Fibroblast of skin of right biceps (primary cell): Measurements from ENCODE around the gene REP15.
"Not testable (repeated sequence)": the region's sequence is repeated elsewhere in the genome, so short reads cannot be mapped to it uniquely, and the experiment has no call there.

Experiments
- DNase-seq: peaks from one replicate; pipeline ENCODE4 v3.0.0-alpha.2; 2013

The REP15 gene

GRCh38 chr12:27696293-27696652 lies at the start of gene REP15:
TSS of gene REP15 (plus strand) at chr12:27696447. CDS start at chr12:27696563, 116 bp downstream.
- DNase-seq, result no peak

- no peak for DNase-seq
These were observed 46.2 kb upstream of the REP15 start for GRCh38 chr12:27650011-27650410.

- peak; percentile 27 for DNase-seq
These were observed 45.0 kb upstream of the REP15 start for GRCh38 chr12:27651201-27651600.

GRCh38 chr12:27652174-27652763 lies 44.0 kb upstream of the REP15 start:
- peak; percentile 76 for DNase-seq

GRCh38 chr12:27653661-27654060 lies 42.6 kb upstream of the REP15 start:
- no peak for DNase-seq

- not testable (repeated sequence) for DNase-seq
These were observed 40.8 kb upstream of the REP15 start for GRCh38 chr12:27655476-27655875.

- peak; percentile 12 for DNase-seq
These were observed 39.0 kb upstream of the REP15 start for GRCh38 chr12:27657296-27657695.

- DNase-seq, result no peak
These were observed 30.5 kb upstream of the REP15 start for GRCh38 chr12:27665704-27666103.

- no peak for DNase-seq
These were observed 29.7 kb upstream of the REP15 start for GRCh38 chr12:27666510-27666909.

- peak; percentile 52 for DNase-seq
These were observed 28.7 kb upstream of the REP15 start for GRCh38 chr12:27667540-27667939.

- DNase-seq, result no peak
These were observed 24.2 kb upstream of the REP15 start for GRCh38 chr12:27672051-27672450.

GRCh38 chr12:27672643-27673042 lies 23.6 kb upstream of the REP15 start:
- DNase-seq, result no peak

- DNase-seq, result no peak
These were observed 23.0 kb upstream of the REP15 start for GRCh38 chr12:27673101-27673718.

GRCh38 chr12:27674989-27675388 lies 21.3 kb upstream of the REP15 start:
- no peak for DNase-seq

- no peak for DNase-seq
These were observed 15.6 kb upstream of the REP15 start for GRCh38 chr12:27680619-27681018.

GRCh38 chr12:27682534-27682933 lies 13.7 kb upstream of the REP15 start:
- peak; percentile 43 for DNase-seq

GRCh38 chr12:27685274-27685673 lies 11.0 kb upstream of the REP15 start:
- no peak for DNase-seq

- no peak for DNase-seq
These were observed 10.1 kb upstream of the REP15 start for GRCh38 chr12:27686147-27686546.

- no peak for DNase-seq
These were observed 7.6 kb upstream of the REP15 start for GRCh38 chr12:27688671-27689070.

GRCh38 chr12:27689558-27690180 lies 6.6 kb upstream of the REP15 start:
- no peak for DNase-seq

GRCh38 chr12:27693403-27693802 lies 2.8 kb upstream of the REP15 start:
- DNase-seq, result no peak

- no peak for DNase-seq
These were observed 523 bp upstream of the REP15 start for GRCh38 chr12:27695556-27696292.

- DNase-seq, result no peak
These were observed 767 bp downstream of the REP15 start for GRCh38 chr12:27696864-27697564.
